Endothelial cell of umbilical vein (primary cell): ENCODE data around the gene MCM9. TPM values are rescaled to one million over a fixed set of nuclear protein-coding genes. Genes with fewer than 3 reads are reported as not detected.

Experiments used
- BruUV-seq: library from RNA; stranded (reverse); fragments of 400-500 nt; replicated peaks from 2 replicates; lab custom pipeline; 2021; lab: Mats Ljungman, UMichigan
- CTCF ChIA-PET: fragments of 300-600, 350-600 bp; sonication (Branson Sonifier 250); formaldehyde crosslinking; loops from one replicate; lab custom pipeline; 2021; ENCODE audit warnings: antibody characterized with exemption, inconsistent platforms; lab: Charles Lee
- POLR2A ChIA-PET: fragments of 300-600, 350-600 bp; sonication (Branson Sonifier 250); formaldehyde crosslinking; loops from one replicate; lab custom pipeline; 2021; ENCODE audit warnings: antibody characterized with exemption, inconsistent platforms; lab: Charles Lee
- DNase-seq: peaks from one replicate; pipeline ENCODE4 v3.0.0-alpha.2; 2011; ENCODE audit warnings: low read depth, low spot score
- FAIRE-seq: peaks from 2 replicates; lab custom pipeline; 2011; peaks lifted over from hg19 to GRCh38; lab: Jason Lieb, UNC
- H2AFZ ChIP-seq: 2 replicates; pipeline ENCODE4 v1.6.0; 2012; ENCODE audit warnings: low read depth, low read length, control low read depth, inconsistent platforms
- H3K27ac ChIP-seq: 2 replicates; pipeline ENCODE4 v1.5.1; 2011; ENCODE audit warnings: low read depth, mild to moderate bottlenecking, control low read depth, low read length, moderate library complexity; ENCODE audit not compliant: insufficient read depth
- H3K27me3 ChIP-seq, 2 experiments: 2 replicates each; pipeline versions ENCODE4 v1.6.0 to v1.6.1; 2011; ENCODE audit warnings: low read length in 2 of 2, mixed read lengths in 1 of 2; ENCODE audit not compliant: control insufficient read depth in 2 of 2, insufficient read depth in 2 of 2
- H3K36me3 ChIP-seq, 2 experiments: 2 replicates in 1 of 2; 3 replicates in 1 of 2; pipeline ENCODE4 v1.5.1; 2011; ENCODE audit warnings: low read length in 2 of 2, mild to moderate bottlenecking in 1 of 2, moderate library complexity in 1 of 2; ENCODE audit not compliant: control insufficient read depth in 2 of 2, insufficient read depth in 2 of 2; ENCODE audit errors: extremely low read depth in 1 of 2
- H3K4me1 ChIP-seq: 3 replicates; pipeline ENCODE4 v1.5.1; 2011; ENCODE audit warnings: mild to moderate bottlenecking, low read length; ENCODE audit not compliant: control insufficient read depth, insufficient read depth; ENCODE audit errors: extremely low read depth
- H3K4me2 ChIP-seq: 2 replicates; pipeline ENCODE4 v1.6.1; 2011; ENCODE audit warnings: low read length, control low read depth, mixed read lengths; ENCODE audit not compliant: insufficient read depth
- H3K4me3 ChIP-seq, 3 experiments: fragments of 200-600 bp in 1 of 3; sonication (generic), shearing (Covaris generic) in 1 of 3; replicated peaks in 1 of 3; 2 replicates each; pipeline ENCODE4 v1.5.1; 2011 to 2016; ENCODE audit warnings: control low read depth in 3 of 3, low read length in 3 of 3, mild to moderate bottlenecking in 2 of 3, inconsistent platforms in 1 of 3, low read depth in 1 of 3, moderate library complexity in 1 of 3; ENCODE audit not compliant: insufficient read depth in 1 of 3
- H3K79me2 ChIP-seq: 2 replicates; pipeline ENCODE4 v1.6.0; 2012; ENCODE audit warnings: low read length, inconsistent platforms; ENCODE audit not compliant: control insufficient read depth, insufficient read depth
- H3K9ac ChIP-seq: replicated peaks from 2 replicates; pipeline ENCODE3; 2011; ENCODE audit warnings: low read length, control low read depth; ENCODE audit not compliant: insufficient read depth; ENCODE audit errors: extremely low read depth
- H3K9me1 ChIP-seq: replicated peaks from 3 replicates; pipeline ENCODE4 v1.6.0; 2011; ENCODE audit warnings: mild to moderate bottlenecking, low read length; ENCODE audit not compliant: control insufficient read depth, insufficient read depth; ENCODE audit errors: extremely low read depth
- H3K9me3 ChIP-seq: replicated peaks from 2 replicates; pipeline ENCODE4 v1.5.1; 2012; ENCODE audit warnings: low read length, inconsistent platforms; ENCODE audit not compliant: control insufficient read depth, insufficient read depth
- H4K20me1 ChIP-seq: replicated peaks from 2 replicates; pipeline ENCODE3; 2011; ENCODE audit warnings: mild to moderate bottlenecking, low read length; ENCODE audit not compliant: control insufficient read depth, insufficient read depth; ENCODE audit errors: extremely low read depth
- CTCF ChIP-seq, 2 donors: IDR thresholded peaks; 1 replicate in 1 of 2; 2 replicates in 1 of 2; pipeline ENCODE4 v1.5.1; 2011; ENCODE audit warnings: low read length in 2 of 2, mild to moderate bottlenecking in 2 of 2, moderate library complexity in 2 of 2, control low read depth in 1 of 2, inconsistent platforms in 1 of 2, low read depth in 1 of 2; ENCODE audit not compliant: insufficient read depth in 1 of 2; ENCODE audit errors: extremely low read depth in 1 of 2
- EZH2 ChIP-seq: IDR thresholded peaks from 2 replicates; pipeline ENCODE4 v1.6.1; 2012; ENCODE audit warnings: borderline replicate concordance, low read depth, mild to moderate bottlenecking, moderate library complexity, low read length, inconsistent platforms; ENCODE audit not compliant: severe bottlenecking
- FOS ChIP-seq: IDR thresholded peaks from 2 replicates; pipeline ENCODE4 v1.6.1; 2011; ENCODE audit warnings: mild to moderate bottlenecking, low read length, moderate library complexity, borderline replicate concordance; ENCODE audit not compliant: insufficient read depth
- GATA2 ChIP-seq: IDR thresholded peaks from 2 replicates; pipeline ENCODE4 v1.7.0; 2011; ENCODE audit warnings: low read depth, mild to moderate bottlenecking, moderate library complexity, mixed read lengths, low read length; ENCODE audit not compliant: insufficient read length, insufficient read depth
- JUN ChIP-seq: IDR thresholded peaks from 2 replicates; pipeline ENCODE4 v1.6.1; 2011; ENCODE audit warnings: borderline replicate concordance, low read depth; ENCODE audit not compliant: insufficient read length, insufficient read depth
- MYC ChIP-seq: IDR thresholded peaks from one replicate; pipeline ENCODE4 v1.6.1; 2011; ENCODE audit warnings: mild to moderate bottlenecking, low read depth, low read length
- POLR2A ChIP-seq: IDR thresholded peaks from 2 replicates; pipeline ENCODE4 v1.6.1; 2012; ENCODE audit warnings: low read depth, mild to moderate bottlenecking, control low read depth, low read length
- POLR2AphosphoS5 ChIP-seq: IDR thresholded peaks from 2 replicates; pipeline ENCODE4 v1.6.1; 2012; ENCODE audit warnings: low read depth, mild to moderate bottlenecking, control low read depth, low read length, moderate library complexity; ENCODE audit not compliant: insufficient read depth
- dilution Hi-C: fragments of 300-500 bp; cut with MboI; formaldehyde crosslinking; loops from one replicate; pipeline ENCODE4 v1.15.0; 2019; ENCODE audit warnings: low sequenced_read_pairs; ENCODE audit not compliant: extremely low pct_ligation_motif_present
- intact Hi-C: fragments of 100-400 bp; cut with micrococcal nuclease; formaldehyde crosslinking; loops from one replicate; pipeline ENCODE4 v1.10.0; 2022
- polyA plus RNA-seq, 4 experiments: library from polyadenylated mRNA; depleted of rRNA in 3 of 4; stranded (reverse) in 3 of 4; unstranded in 1 of 4; fragments of >200 nt; gene quantifications; 2 replicates each; pipeline versions ENCODE4 v1.2.1 to v1.2.3, GENCODE V29; 2011 to 2012; ENCODE audit warnings: missing spikeins in 1 of 4
- total RNA-seq: library from RNA; stranded (reverse); gene quantifications from 2 replicates; pipeline ENCODE4 v1.2.3, GENCODE V29; 2021
- TF ChIP-seq, protein P1 (sequence below): IDR thresholded peaks from 2 replicates; pipeline ENCODE4 v1.6.1; 2011; ENCODE audit not compliant: insufficient read depth, insufficient read length

The MCM9 gene
- total and polyA plus RNA-seq, 2 donors (not counting 3 experiments of a cell fraction or from before 2014, with no cell fraction given), result 2.0 to 14.1 TPM

GRCh38 chr6:118974790-118975189, 39.8 kb upstream of the MCM9 start:
- dilution Hi-C loops, result no loop called here
- no peaks in the 10 kb centered on the region for H3K9me1 ChIP-seq
- no peaks in the 10 kb centered on the region for H4K20me1 ChIP-seq
- intact Hi-C loops, result loop anchor here (5.0 kb wide), 1 partner anchor 63 kb away; no protein-coding TSS in a partner anchor
- no peaks in the 10 kb centered on the region for H3K4me1 ChIP-seq
- H2AFZ ChIP-seq, result no peak overlapping the region
- BruUV-seq, result no TSS peak
- ChIA-PET POLR2A (no interaction called here), CTCF (interaction anchor here (1.9 kb wide), 1 partner anchor 136 kb away, joined by 11 read pairs; no protein-coding TSS in a partner anchor)
- FAIRE-seq, result no peak
- H3K27ac ChIP-seq, result no peak overlapping the region
- no peak overlapping the region for H3K4me3 ChIP-seq
- no peak overlapping the region for H3K4me2 ChIP-seq
- H3K9ac ChIP-seq, result no peak overlapping the region
- no peaks in the 10 kb centered on the region for H3K9me3 ChIP-seq
- no peak for TF ChIP-seq CTCF (IDR thresholded peaks at IDR 0.05; ENCODE audit: extremely low read depth in 1 of 2, insufficient read depth in 1 of 2, low read depth in 1 of 2, low read length in 2 of 2)
- no peak for TF ChIP-seq POLR2AphosphoS5
- TF ChIP-seq, protein P1, sequence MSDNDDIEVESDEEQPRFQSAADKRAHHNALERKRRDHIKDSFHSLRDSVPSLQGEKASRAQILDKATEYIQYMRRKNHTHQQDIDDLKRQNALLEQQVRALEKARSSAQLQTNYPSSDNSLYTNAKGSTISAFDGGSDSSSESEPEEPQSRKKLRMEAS, result no peak
- no peak for TF ChIP-seq FOS
- TF ChIP-seq JUN, result no peak
- TF ChIP-seq EZH2, result no peak
- TF ChIP-seq POLR2A, result no peak
- no peak for TF ChIP-seq MYC
- no peak for TF ChIP-seq GATA2
- no peaks in the 10 kb centered on the region for H3K27me3 ChIP-seq
- DNase-seq, result no peak
- H3K36me3 ChIP-seq, result no peaks in the 10 kb centered on the region
- H3K79me2 ChIP-seq, result no peaks in the 10 kb centered on the region
